ENCODE measurements around the gene POU6F2.
"Not testable (repeated sequence)": the region's sequence is repeated elsewhere in the genome, so short reads cannot be mapped to it uniquely, and the experiment has no call there.

- TF ChIP-seq, protein P1, sequence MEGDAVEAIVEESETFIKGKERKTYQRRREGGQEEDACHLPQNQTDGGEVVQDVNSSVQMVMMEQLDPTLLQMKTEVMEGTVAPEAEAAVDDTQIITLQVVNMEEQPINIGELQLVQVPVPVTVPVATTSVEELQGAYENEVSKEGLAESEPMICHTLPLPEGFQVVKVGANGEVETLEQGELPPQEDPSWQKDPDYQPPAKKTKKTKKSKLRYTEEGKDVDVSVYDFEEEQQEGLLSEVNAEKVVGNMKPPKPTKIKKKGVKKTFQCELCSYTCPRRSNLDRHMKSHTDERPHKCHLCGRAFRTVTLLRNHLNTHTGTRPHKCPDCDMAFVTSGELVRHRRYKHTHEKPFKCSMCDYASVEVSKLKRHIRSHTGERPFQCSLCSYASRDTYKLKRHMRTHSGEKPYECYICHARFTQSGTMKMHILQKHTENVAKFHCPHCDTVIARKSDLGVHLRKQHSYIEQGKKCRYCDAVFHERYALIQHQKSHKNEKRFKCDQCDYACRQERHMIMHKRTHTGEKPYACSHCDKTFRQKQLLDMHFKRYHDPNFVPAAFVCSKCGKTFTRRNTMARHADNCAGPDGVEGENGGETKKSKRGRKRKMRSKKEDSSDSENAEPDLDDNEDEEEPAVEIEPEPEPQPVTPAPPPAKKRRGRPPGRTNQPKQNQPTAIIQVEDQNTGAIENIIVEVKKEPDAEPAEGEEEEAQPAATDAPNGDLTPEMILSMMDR (IDR thresholded peaks at IDR 0.05) = not testable (repeated sequence)
- not testable (repeated sequence) for TF ChIP-seq REST (IDR thresholded peaks at IDR 0.05; ENCODE audit: insufficient read depth in 1 of 2, low read depth in 2 of 2, low read length in 1 of 2); POLR2AphosphoS5 (IDR thresholded peaks at IDR 0.05; ENCODE audit: low read depth, low read length); SIN3A (IDR thresholded peaks at IDR 0.05; ENCODE audit: borderline replicate concordance, insufficient read depth, low read depth, low read length)
Observed at GRCh38 chr7:39194388-39194787, 216.7 kb downstream of the POU6F2 start.
